Suprapubic skin (tissue), 4 donors: ENCODE measurements around the gene DBP.

Experiments used
- POLR2A ChIP-seq, 2 donors: fragments of 450-650 bp; IDR thresholded peaks; one replicate each; pipeline ENCODE4 v1.6.1; 2017; ENCODE audit warnings: antibody characterized with exemption in 2 of 2, mild to moderate bottlenecking in 2 of 2, moderate library complexity in 2 of 2
- POLR2AphosphoS5 ChIP-seq, 3 donors: sonication (generic); formaldehyde crosslinking; IDR thresholded peaks; one replicate each; pipeline ENCODE4 v1.6.1; 2017; ENCODE audit warnings: antibody characterized with exemption in 3 of 3
- TF ChIP-seq, protein P1 (sequence below), 2 donors: fragments of 200-600 bp in 1 of 2; fragments of 450-650 bp in 1 of 2; sonication (generic) in 1 of 2; IDR thresholded peaks; one replicate each; pipeline ENCODE4 v1.5.1; 2016 to 2019; ENCODE audit warnings: antibody characterized with exemption in 2 of 2, mild to moderate bottlenecking in 1 of 2, moderate library complexity in 1 of 2

GRCh38 chr19:48637449-48637947 lies 319 bp upstream of the DBP start:
- TF ChIP-seq, protein P1, sequence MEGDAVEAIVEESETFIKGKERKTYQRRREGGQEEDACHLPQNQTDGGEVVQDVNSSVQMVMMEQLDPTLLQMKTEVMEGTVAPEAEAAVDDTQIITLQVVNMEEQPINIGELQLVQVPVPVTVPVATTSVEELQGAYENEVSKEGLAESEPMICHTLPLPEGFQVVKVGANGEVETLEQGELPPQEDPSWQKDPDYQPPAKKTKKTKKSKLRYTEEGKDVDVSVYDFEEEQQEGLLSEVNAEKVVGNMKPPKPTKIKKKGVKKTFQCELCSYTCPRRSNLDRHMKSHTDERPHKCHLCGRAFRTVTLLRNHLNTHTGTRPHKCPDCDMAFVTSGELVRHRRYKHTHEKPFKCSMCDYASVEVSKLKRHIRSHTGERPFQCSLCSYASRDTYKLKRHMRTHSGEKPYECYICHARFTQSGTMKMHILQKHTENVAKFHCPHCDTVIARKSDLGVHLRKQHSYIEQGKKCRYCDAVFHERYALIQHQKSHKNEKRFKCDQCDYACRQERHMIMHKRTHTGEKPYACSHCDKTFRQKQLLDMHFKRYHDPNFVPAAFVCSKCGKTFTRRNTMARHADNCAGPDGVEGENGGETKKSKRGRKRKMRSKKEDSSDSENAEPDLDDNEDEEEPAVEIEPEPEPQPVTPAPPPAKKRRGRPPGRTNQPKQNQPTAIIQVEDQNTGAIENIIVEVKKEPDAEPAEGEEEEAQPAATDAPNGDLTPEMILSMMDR (IDR thresholded peaks at IDR 0.05) = no peak
- TF ChIP-seq POLR2AphosphoS5 (IDR thresholded peaks at IDR 0.05) (peak in 2 of 3 donors; percentile 56 to 83), POLR2A (IDR thresholded peaks at IDR 0.05) (no peak)
